Stromal cell of bone marrow (primary cell): ENCODE results near the gene CAPZB.

Source experiments
- DNase-seq: peaks from one replicate; pipeline ENCODE4 v3.0.0-alpha.2; 2012; ENCODE audit warnings: low read depth

CAPZB gene

GRCh38 chr1:19468397-19468956, 16.9 kb downstream of the CAPZB start:
- no peak for DNase-seq

- DNase-seq, result no peak
Observed at GRCh38 chr1:19467199-19468187, 17.8 kb downstream of the CAPZB start.

GRCh38 chr1:19466112-19466561, 19.2 kb downstream of the CAPZB start:
- DNase-seq, result no peak

GRCh38 chr1:19465650-19466049, 19.7 kb downstream of the CAPZB start:
- DNase-seq, result no peak

GRCh38 chr1:19465123-19465522, 20.2 kb downstream of the CAPZB start:
- DNase-seq, result peak; percentile 62

GRCh38 chr1:19464696-19465095, 20.6 kb downstream of the CAPZB start:
- no peak for DNase-seq

GRCh38 chr1:19463504-19463803, 21.9 kb downstream of the CAPZB start:
- no peak for DNase-seq

GRCh38 chr1:19462781-19463503, 22.4 kb downstream of the CAPZB start:
- no peak for DNase-seq

GRCh38 chr1:19461220-19461554, 24.2 kb downstream of the CAPZB start:
- DNase-seq, result no peak

- no peak for DNase-seq
Observed at GRCh38 chr1:19460535-19461219, 24.7 kb downstream of the CAPZB start.

- no peak for DNase-seq
Observed at GRCh38 chr1:19458815-19459417, 26.4 kb downstream of the CAPZB start.

GRCh38 chr1:19457607-19458006, 27.7 kb downstream of the CAPZB start:
- DNase-seq, result no peak

- DNase-seq, result no peak
Observed at GRCh38 chr1:19456968-19457441, 28.3 kb downstream of the CAPZB start.

- DNase-seq, result no peak
Observed at GRCh38 chr1:19455353-19455752, 30.0 kb downstream of the CAPZB start.

- DNase-seq, result no peak
Observed at GRCh38 chr1:19454265-19455146, 30.8 kb downstream of the CAPZB start.

- DNase-seq, result no peak
Observed at GRCh38 chr1:19453741-19454201, 31.6 kb downstream of the CAPZB start.

GRCh38 chr1:19452221-19452663, 33.1 kb downstream of the CAPZB start:
- DNase-seq, result peak; percentile 96

- peak; percentile 98 for DNase-seq
Observed at GRCh38 chr1:19450811-19451515, 34.4 kb downstream of the CAPZB start.

- no peak for DNase-seq
Observed at GRCh38 chr1:19449454-19450228, 35.7 kb downstream of the CAPZB start.
